ENCODE data around the gene SGIP1. TPM values are rescaled to one million over a fixed set of nuclear protein-coding genes. Genes with fewer than 3 reads are reported as not detected.

Gene SGIP1
- total and polyA plus RNA-seq, 7 donors = 0.74 to 3.7 (median 1.0) TPM

GRCh38 chr1:66770694-66771093 lies 236.7 kb downstream of the SGIP1 start:
- WGBS, 3 donors = 88 to 91% (median 88%) methylated on average over 4 of the region's 4 CpGs
- Histone ChIP-seq H3K36me3 (ENCODE audit: insufficient read depth in 1 of 2, low read depth in 1 of 2) (no peaks in the 10 kb centered on the region), H3K27ac (no peak overlapping the region), H3K27me3 (ENCODE audit: insufficient read depth in 3 of 3, low read length in 2 of 3) (no peaks in the 10 kb centered on the region), H3K4me3 (no peak overlapping the region), H3K4me1 (no peaks in the 10 kb centered on the region), H3K9me3 (no peaks in the 10 kb centered on the region)
- ATAC-seq (no peak), DNase-seq (no peak)
- TF ChIP-seq, protein P1, sequence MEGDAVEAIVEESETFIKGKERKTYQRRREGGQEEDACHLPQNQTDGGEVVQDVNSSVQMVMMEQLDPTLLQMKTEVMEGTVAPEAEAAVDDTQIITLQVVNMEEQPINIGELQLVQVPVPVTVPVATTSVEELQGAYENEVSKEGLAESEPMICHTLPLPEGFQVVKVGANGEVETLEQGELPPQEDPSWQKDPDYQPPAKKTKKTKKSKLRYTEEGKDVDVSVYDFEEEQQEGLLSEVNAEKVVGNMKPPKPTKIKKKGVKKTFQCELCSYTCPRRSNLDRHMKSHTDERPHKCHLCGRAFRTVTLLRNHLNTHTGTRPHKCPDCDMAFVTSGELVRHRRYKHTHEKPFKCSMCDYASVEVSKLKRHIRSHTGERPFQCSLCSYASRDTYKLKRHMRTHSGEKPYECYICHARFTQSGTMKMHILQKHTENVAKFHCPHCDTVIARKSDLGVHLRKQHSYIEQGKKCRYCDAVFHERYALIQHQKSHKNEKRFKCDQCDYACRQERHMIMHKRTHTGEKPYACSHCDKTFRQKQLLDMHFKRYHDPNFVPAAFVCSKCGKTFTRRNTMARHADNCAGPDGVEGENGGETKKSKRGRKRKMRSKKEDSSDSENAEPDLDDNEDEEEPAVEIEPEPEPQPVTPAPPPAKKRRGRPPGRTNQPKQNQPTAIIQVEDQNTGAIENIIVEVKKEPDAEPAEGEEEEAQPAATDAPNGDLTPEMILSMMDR (IDR thresholded peaks at IDR 0.05) = no peak
- intact Hi-C loops (cut with DNase I) = loop anchor here in 1 of 2 donors (10.0 kb wide), 1 partner anchor 744 kb away; no protein-coding TSS in a partner anchor

DNA sequence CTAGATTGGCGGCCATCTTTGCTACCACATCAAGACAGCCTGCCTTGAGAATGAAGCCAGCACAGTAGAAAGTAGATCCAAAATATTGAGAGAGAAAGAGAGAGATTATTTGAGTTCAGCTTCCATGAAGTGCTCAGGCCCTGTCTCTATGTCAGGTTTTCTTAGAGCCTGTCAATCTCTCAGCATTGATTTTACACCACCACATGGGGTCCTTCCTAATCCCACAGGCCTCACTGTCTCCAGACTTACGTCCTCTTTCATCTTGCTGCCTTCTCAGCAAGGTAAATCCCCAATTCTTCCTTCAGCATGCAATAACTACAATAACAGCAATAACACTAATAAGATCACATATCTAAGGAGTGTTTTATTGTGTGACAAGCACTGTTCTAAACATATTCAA lies 239.3 kb downstream of the SGIP1 start:
- Histone ChIP-seq H3K36me3 (ENCODE audit: insufficient read depth in 1 of 2, low read depth in 1 of 2) (no peaks in the 10 kb centered on the region), H3K27me3 (ENCODE audit: insufficient read depth in 3 of 3, low read length in 2 of 3) (no peaks in the 10 kb centered on the region), H3K27ac (no peak overlapping the region), H3K4me3 (no peak overlapping the region), H3K4me1 (no peaks in the 10 kb centered on the region), H3K9me3 (no peaks in the 10 kb centered on the region)
- WGBS, 3 donors = 92 to 96% (median 96%) methylated on average over 2 of the region's 2 CpGs
- TF ChIP-seq, protein P1 (IDR thresholded peaks at IDR 0.05) = no peak
- ATAC-seq = no peak
- intact Hi-C loops (cut with DNase I) = loop anchor here in 1 of 2 donors (10.0 kb wide), 1 partner anchor 742 kb away; no protein-coding TSS in a partner anchor
- DNase-seq = no peak

DNA sequence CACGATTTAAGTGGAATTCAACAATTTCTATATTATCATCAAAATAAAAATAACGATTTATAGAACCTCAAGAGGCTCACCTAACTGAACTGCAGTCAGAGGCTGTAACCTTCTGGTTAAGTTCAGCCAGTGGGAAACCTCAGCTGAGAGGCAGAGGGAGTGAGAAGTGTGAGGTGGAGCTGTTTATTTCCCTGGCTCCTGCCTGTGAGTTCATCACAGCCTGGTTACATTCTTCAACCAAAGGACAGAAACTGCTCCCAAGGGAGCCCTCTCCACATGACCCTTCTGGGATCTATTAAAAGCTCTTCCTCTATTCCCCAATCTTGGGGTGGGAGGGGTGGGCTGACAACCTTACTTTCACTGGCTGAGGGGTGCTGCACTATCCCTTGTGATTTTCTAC lies 240.5 kb downstream of the SGIP1 start:
- WGBS, 3 donors = 67 to 75% (median 73%) methylated on average over 2 of the region's 2 CpGs
- H3K4me1 ChIP-seq = no peaks in the 10 kb centered on the region
- TF ChIP-seq, protein P1 (IDR thresholded peaks at IDR 0.05) = no peak
- ATAC-seq (no peak), DNase-seq (no peak)
- H3K4me3 ChIP-seq = no peak overlapping the region
- no peaks in the 10 kb centered on the region for H3K9me3 ChIP-seq
- no peaks in the 10 kb centered on the region for H3K27me3 ChIP-seq (ENCODE audit: insufficient read depth in 3 of 3, low read length in 2 of 3)
- intact Hi-C loops (cut with DNase I) = loop anchor here in 1 of 2 donors (10.0 kb wide), 1 partner anchor 740 kb away; no protein-coding TSS in a partner anchor
- no peaks in the 10 kb centered on the region for H3K36me3 ChIP-seq (ENCODE audit: insufficient read depth in 1 of 2, low read depth in 1 of 2)
- H3K27ac ChIP-seq = no peak overlapping the region

DNA sequence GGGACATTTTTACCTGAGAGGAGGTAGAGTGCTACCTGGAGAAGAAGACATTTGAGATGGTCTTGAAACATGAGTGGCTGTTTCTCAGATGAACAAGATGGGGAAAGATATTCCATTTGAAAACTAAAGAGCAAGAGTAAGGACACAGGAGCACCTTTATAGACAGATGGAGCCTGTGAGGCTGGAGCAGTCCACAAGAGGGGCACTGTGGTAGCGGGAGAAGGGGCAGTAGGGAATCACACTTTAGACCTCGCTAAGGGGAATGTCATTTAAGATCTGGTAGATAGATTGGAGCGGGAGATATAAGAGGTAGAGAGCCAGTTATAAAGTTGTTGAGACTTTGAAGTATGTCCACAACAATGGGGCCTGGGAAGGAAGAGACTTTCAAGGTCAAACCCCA lies 241.7 kb downstream of the SGIP1 start:
- Histone ChIP-seq H3K4me3 (no peak overlapping the region), H3K27ac (no peak overlapping the region), H3K36me3 (ENCODE audit: insufficient read depth in 1 of 2, low read depth in 1 of 2) (no peaks in the 10 kb centered on the region), H3K9me3 (no peaks in the 10 kb centered on the region), H3K4me1 (no peaks in the 10 kb centered on the region), H3K27me3 (ENCODE audit: insufficient read depth in 3 of 3, low read length in 2 of 3) (no peaks in the 10 kb centered on the region)
- no peak for ATAC-seq
- no peak for DNase-seq
- intact Hi-C loops (cut with DNase I) = loop anchor here (5.0 to 10.0 kb wide), 2 partner anchors 52 to 739 kb away; no protein-coding TSS in a partner anchor
- TF ChIP-seq, protein P1 (IDR thresholded peaks at IDR 0.05) = no peak
- WGBS, 3 donors = 86 to 91% (median 87%) methylated on average over 3 of the region's 3 CpGs

- Histone ChIP-seq H3K27me3 (ENCODE audit: insufficient read depth in 3 of 3, low read length in 2 of 3) (no peaks in the 10 kb centered on the region), H3K9me3 (no peaks in the 10 kb centered on the region), H3K27ac (no peak overlapping the region), H3K4me1 (no peaks in the 10 kb centered on the region), H3K36me3 (ENCODE audit: insufficient read depth in 1 of 2, low read depth in 1 of 2) (no peaks in the 10 kb centered on the region), H3K4me3 (no peak overlapping the region)
- WGBS, 3 donors = 35 to 38% (median 37%) methylated on average over 3 of the region's 3 CpGs
- DNase-seq = no peak
- intact Hi-C loops (cut with DNase I) = loop anchor here (5.0 to 10.0 kb wide), 2 partner anchors 49 to 737 kb away; no protein-coding TSS in a partner anchor
- ATAC-seq = no peak
- TF ChIP-seq, protein P1 (IDR thresholded peaks at IDR 0.05) = no peak
Observed at GRCh38 chr1:66777831-66778230, 243.9 kb downstream of the SGIP1 start.
